Measurements from ENCODE around the gene TMPRSS9.
"Not testable (repeated sequence)": the region's sequence is repeated elsewhere in the genome, so short reads cannot be mapped to it uniquely, and the experiment has no call there.

Gene TMPRSS9

GRCh38 chr19:2342656-2343288 is 17.3 kb upstream of the TMPRSS9 start:
- FAIRE-seq: no peak

- no peak for FAIRE-seq
Measured at GRCh38 chr19:2343289-2343982, 16.6 kb upstream of the TMPRSS9 start.

- no peak for FAIRE-seq
Measured at GRCh38 chr19:2344381-2344870, 15.6 kb upstream of the TMPRSS9 start.

GRCh38 chr19:2345076-2345475 is 15.0 kb upstream of the TMPRSS9 start:
- FAIRE-seq: no peak

- no peak for FAIRE-seq
Measured at GRCh38 chr19:2345794-2346663, 14.0 kb upstream of the TMPRSS9 start.

- not testable (repeated sequence) for FAIRE-seq
Measured at GRCh38 chr19:2349818-2350217, 10.2 kb upstream of the TMPRSS9 start.

GRCh38 chr19:2350656-2351055 is 9.4 kb upstream of the TMPRSS9 start:
- no peak for FAIRE-seq

GRCh38 chr19:2351591-2351990 is 8.5 kb upstream of the TMPRSS9 start:
- FAIRE-seq: no peak

- no peak for FAIRE-seq
Measured at GRCh38 chr19:2352121-2352520, 7.9 kb upstream of the TMPRSS9 start.

GRCh38 chr19:2353159-2353886 is 6.7 kb upstream of the TMPRSS9 start:
- no peak for FAIRE-seq

GRCh38 chr19:2353887-2354592 is 6.0 kb upstream of the TMPRSS9 start:
- no peak for FAIRE-seq

- no peak for FAIRE-seq
Measured at GRCh38 chr19:2354670-2355069, 5.4 kb upstream of the TMPRSS9 start.

GRCh38 chr19:2355168-2356035 is 4.7 kb upstream of the TMPRSS9 start:
- FAIRE-seq: no peak

GRCh38 chr19:2356036-2356646 is 3.9 kb upstream of the TMPRSS9 start:
- FAIRE-seq: no peak

GRCh38 chr19:2357279-2358206 is 2.5 kb upstream of the TMPRSS9 start:
- FAIRE-seq: no peak

GRCh38 chr19:2358548-2359173 is 1.4 kb upstream of the TMPRSS9 start:
- FAIRE-seq: no peak

GRCh38 chr19:2360833-2361232 is 768 bp downstream of the TMPRSS9 start:
- FAIRE-seq: no peak

GRCh38 chr19:2361246-2362045 is 1.4 kb downstream of the TMPRSS9 start:
- no peak for FAIRE-seq
